HepG2 (cell line): ENCODE results near the gene PSMG1. TPM values are rescaled to one million over a fixed set of nuclear protein-coding genes. Genes with fewer than 3 reads are reported as not detected.

Source experiments
- AGO1 ChIP-seq: fragments of 200-400 bp; formaldehyde crosslinking; IDR thresholded peaks from 2 replicates; pipeline ENCODE4 v1.6.1; 2017; ENCODE audit warnings: mild to moderate bottlenecking, low read depth, low read length, moderate library complexity; ENCODE audit not compliant: poor library complexity, severe bottlenecking
- ATF1 ChIP-seq: IDR thresholded peaks from 2 replicates; pipeline ENCODE4 v1.6.1; 2016; ENCODE audit warnings: mild to moderate bottlenecking, control low read depth
- DRAP1 ChIP-seq: IDR thresholded peaks from 2 replicates; pipeline ENCODE4 v1.6.1; 2016; ENCODE audit warnings: missing genetic modification reagents, missing compliant biosample characterization
- FOXA3 ChIP-seq: IDR thresholded peaks from 2 replicates; pipeline ENCODE4 v1.6.1; 2016; ENCODE audit warnings: missing genetic modification reagents, missing compliant biosample characterization
- HDAC6 ChIP-seq: fragments of 200-600 bp; sonication (generic); IDR thresholded peaks from 2 replicates; pipeline ENCODE4 v1.7.0; 2017; ENCODE audit warnings: mild to moderate bottlenecking, antibody characterized with exemption, low read length, low read depth
- JUND ChIP-seq: sonication (generic); formaldehyde crosslinking; IDR thresholded peaks from 2 replicates; pipeline ENCODE4 v1.8.0; 2022; ENCODE audit warnings: mild to moderate bottlenecking, missing genetic modification reagents
- MIER2 ChIP-seq: IDR thresholded peaks from 2 replicates; pipeline ENCODE4 v1.6.1; 2016; ENCODE audit warnings: missing biosample characterization, missing genetic modification reagents
- NR1H2 ChIP-seq: sonication (generic); formaldehyde crosslinking; IDR thresholded peaks from 2 replicates; pipeline ENCODE4 v1.8.1; 2022; ENCODE audit warnings: low read depth, missing genetic modification reagents, borderline replicate concordance
- PHF5A ChIP-seq: IDR thresholded peaks from one replicate; pipeline ENCODE4 v1.6.1; 2018; ENCODE audit warnings: low read depth, missing genetic modification reagents; ENCODE audit not compliant: unreplicated experiment
- ZMYM3 ChIP-seq: sonication (generic); formaldehyde crosslinking; IDR thresholded peaks from 2 replicates; pipeline ENCODE4 v1.5.1; 2020; ENCODE audit warnings: mild to moderate bottlenecking, missing genetic modification reagents
- ZNF383 ChIP-seq: sonication (generic); formaldehyde crosslinking; IDR thresholded peaks from 2 replicates; pipeline ENCODE4 v1.4.0; 2020; ENCODE audit warnings: missing genetic modification reagents, mild to moderate bottlenecking, borderline replicate concordance
- ZNF547 ChIP-seq: sonication (generic); formaldehyde crosslinking; IDR thresholded peaks from 2 replicates; pipeline ENCODE4 v1.5.1; 2020; ENCODE audit warnings: mild to moderate bottlenecking, missing genetic modification reagents
- ZNF557 ChIP-seq: sonication (generic); formaldehyde crosslinking; IDR thresholded peaks from 2 replicates; pipeline ENCODE4 v1.4.0; 2020; ENCODE audit warnings: missing genetic modification reagents
- ZNF572 ChIP-seq: sonication (generic); formaldehyde crosslinking; IDR thresholded peaks from 2 replicates; pipeline ENCODE4 v1.5.1; 2020; ENCODE audit warnings: mild to moderate bottlenecking, missing genetic modification reagents
- ZNF704 ChIP-seq: sonication (generic); formaldehyde crosslinking; IDR thresholded peaks from 2 replicates; pipeline ENCODE4 v1.8.1; 2023; ENCODE audit warnings: mild to moderate bottlenecking, inconsistent platforms, moderate library complexity, missing genetic modification reagents, borderline replicate concordance
- ZNF747 ChIP-seq: sonication (generic); formaldehyde crosslinking; IDR thresholded peaks from 2 replicates; pipeline ENCODE4 v1.8.1; 2023; ENCODE audit warnings: missing genetic modification reagents, mild to moderate bottlenecking, borderline replicate concordance
- polyA plus RNA-seq, 8 experiments: library from polyadenylated mRNA; depleted of rRNA in 3 of 8; stranded (reverse) in 7 of 8; unstranded in 1 of 8; fragments of >200 nt; fragmentation: Illumina TruSeq in 4 of 8; extraction: Trizol in 4 of 8; gene quantifications; 2 replicates each; pipeline versions ENCODE4 v1.2.1 to v1.2.3, GENCODE V29; 2011 to 2016; ENCODE audit warnings: low read depth in 4 of 8, missing spikeins in 1 of 8, mixed read lengths in 1 of 8; ENCODE audit not compliant: insufficient read depth in 1 of 8
- total RNA-seq, 5 experiments: library from RNA; depleted of rRNA; stranded (reverse); fragments of >200 nt; fragmentation: Illumina TruSeq; extraction: Trizol; gene quantifications; 2 replicates each; pipeline ENCODE4 v1.2.3, GENCODE V29; 2016; ENCODE audit warnings: low read depth in 1 of 5
- TF ChIP-seq, protein P1 (sequence below): sonication (generic); formaldehyde crosslinking; IDR thresholded peaks from 2 replicates; pipeline ENCODE4 v1.5.0; 2020; ENCODE audit warnings: mild to moderate bottlenecking, missing genetic modification reagents, moderate library complexity
- TF ChIP-seq, protein P2 (sequence below): sonication (generic); formaldehyde crosslinking; IDR thresholded peaks from 2 replicates; pipeline ENCODE4 v1.9.0; 2022; ENCODE audit warnings: missing genetic modification reagents, mild to moderate bottlenecking, borderline replicate concordance
- TF ChIP-seq, protein P3 (sequence below): sonication (generic); formaldehyde crosslinking; conservative IDR thresholded peaks from 2 replicates; pipeline ENCODE4 v1.8.0; 2022; ENCODE audit warnings: mild to moderate bottlenecking, moderate library complexity, missing genetic modification reagents

The PSMG1 gene
- total and polyA plus RNA-seq, 2 of the 13 experiments (the other 11 are each of a cell fraction or from before 2014, with no cell fraction given): 63.6 to 173 TPM

DNA sequence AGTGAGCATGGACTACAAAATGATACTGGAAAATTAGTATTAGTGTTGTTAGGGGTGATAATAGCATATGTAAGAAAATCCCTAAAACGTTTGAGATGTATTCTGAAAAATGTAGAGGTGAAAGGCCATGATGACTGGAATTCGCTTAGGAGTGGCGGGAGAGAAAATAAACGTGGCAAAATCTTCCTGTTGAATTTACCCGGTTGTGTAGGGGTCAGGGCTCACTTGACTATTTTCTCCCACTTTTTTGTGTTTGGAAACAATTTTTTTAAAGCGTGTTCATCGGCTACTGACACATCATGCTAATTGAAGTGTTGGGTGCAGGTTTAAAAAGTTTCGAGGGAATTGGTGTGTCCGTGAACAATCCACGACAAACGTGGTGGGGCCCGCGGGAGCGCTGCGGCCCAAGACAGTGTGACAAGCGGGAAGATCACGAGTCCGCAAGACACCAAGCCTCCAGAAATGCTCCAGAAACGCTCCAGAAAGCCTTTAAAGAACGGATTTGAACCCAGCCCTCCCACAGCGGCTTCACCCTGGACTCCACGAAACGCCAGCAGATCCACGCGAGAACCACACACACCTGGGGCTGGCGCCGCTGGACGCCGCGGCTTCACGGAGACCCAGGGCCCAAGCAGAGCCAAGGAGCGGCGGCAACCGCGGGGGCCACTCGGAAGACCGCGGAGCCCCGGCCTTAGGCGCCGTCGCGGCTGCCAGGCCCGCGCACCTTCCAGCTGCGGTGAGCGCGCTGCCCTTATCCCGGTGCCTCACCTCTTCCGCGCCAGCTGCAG lies 573 bp downstream of the PSMG1 start (continued):
- TF ChIP-seq ZNF704 (CRISPR knock-in tag) (no peak), FOXA3 (no peak), ZNF557 (CRISPR knock-in tag) (no peak), ZNF747 (no peak), JUND (CRISPR knock-in tag) (no peak), HDAC6 (no peak), MIER2 (CRISPR knock-in tag) (no peak), ZMYM3 (CRISPR knock-in tag) (no peak), ZNF572 (CRISPR knock-in tag) (no peak), ZNF383 (no peak), PHF5A (CRISPR knock-in tag) (no peak), ZNF547 (CRISPR knock-in tag) (no peak), NR1H2 (CRISPR knock-in tag) (0 out of 2 replicates have a peak, but pooled peaks have one; percentile 3), AGO1 (no peak), DRAP1 (CRISPR knock-in tag) (no peak), ATF1 (CRISPR knock-in tag) (no peak)
- TF ChIP-seq, protein P1, sequence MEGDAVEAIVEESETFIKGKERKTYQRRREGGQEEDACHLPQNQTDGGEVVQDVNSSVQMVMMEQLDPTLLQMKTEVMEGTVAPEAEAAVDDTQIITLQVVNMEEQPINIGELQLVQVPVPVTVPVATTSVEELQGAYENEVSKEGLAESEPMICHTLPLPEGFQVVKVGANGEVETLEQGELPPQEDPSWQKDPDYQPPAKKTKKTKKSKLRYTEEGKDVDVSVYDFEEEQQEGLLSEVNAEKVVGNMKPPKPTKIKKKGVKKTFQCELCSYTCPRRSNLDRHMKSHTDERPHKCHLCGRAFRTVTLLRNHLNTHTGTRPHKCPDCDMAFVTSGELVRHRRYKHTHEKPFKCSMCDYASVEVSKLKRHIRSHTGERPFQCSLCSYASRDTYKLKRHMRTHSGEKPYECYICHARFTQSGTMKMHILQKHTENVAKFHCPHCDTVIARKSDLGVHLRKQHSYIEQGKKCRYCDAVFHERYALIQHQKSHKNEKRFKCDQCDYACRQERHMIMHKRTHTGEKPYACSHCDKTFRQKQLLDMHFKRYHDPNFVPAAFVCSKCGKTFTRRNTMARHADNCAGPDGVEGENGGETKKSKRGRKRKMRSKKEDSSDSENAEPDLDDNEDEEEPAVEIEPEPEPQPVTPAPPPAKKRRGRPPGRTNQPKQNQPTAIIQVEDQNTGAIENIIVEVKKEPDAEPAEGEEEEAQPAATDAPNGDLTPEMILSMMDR (CRISPR knock-in tag): no peak
- TF ChIP-seq, protein P2, sequence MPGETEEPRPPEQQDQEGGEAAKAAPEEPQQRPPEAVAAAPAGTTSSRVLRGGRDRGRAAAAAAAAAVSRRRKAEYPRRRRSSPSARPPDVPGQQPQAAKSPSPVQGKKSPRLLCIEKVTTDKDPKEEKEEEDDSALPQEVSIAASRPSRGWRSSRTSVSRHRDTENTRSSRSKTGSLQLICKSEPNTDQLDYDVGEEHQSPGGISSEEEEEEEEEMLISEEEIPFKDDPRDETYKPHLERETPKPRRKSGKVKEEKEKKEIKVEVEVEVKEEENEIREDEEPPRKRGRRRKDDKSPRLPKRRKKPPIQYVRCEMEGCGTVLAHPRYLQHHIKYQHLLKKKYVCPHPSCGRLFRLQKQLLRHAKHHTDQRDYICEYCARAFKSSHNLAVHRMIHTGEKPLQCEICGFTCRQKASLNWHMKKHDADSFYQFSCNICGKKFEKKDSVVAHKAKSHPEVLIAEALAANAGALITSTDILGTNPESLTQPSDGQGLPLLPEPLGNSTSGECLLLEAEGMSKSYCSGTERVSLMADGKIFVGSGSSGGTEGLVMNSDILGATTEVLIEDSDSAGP (CRISPR knock-in tag): no peak
- TF ChIP-seq, protein P3, sequence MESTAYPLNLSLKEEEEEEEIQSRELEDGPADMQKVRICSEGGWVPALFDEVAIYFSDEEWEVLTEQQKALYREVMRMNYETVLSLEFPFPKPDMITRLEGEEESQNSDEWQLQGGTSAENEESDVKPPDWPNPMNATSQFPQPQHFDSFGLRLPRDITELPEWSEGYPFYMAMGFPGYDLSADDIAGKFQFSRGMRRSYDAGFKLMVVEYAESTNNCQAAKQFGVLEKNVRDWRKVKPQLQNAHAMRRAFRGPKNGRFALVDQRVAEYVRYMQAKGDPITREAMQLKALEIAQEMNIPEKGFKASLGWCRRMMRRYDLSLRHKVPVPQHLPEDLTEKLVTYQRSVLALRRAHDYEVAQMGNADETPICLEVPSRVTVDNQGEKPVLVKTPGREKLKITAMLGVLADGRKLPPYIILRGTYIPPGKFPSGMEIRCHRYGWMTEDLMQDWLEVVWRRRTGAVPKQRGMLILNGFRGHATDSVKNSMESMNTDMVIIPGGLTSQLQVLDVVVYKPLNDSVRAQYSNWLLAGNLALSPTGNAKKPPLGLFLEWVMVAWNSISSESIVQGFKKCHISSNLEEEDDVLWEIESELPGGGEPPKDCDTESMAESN (CRISPR knock-in tag): no peak
